GM12801 (cell line): ENCODE measurements around the gene RASGRF1.

Experiments
- CTCF ChIP-seq: IDR thresholded peaks from one replicate; pipeline ENCODE4 v1.5.1; 2011; ENCODE audit warnings: control low read depth; ENCODE audit not compliant: insufficient read length; ENCODE audit errors: extremely low read depth

Gene RASGRF1

GRCh38 chr15:79053894-79054293, 36.7 kb downstream of the RASGRF1 start:
- no peak for TF ChIP-seq CTCF

GRCh38 chr15:79051941-79052731, 38.4 kb downstream of the RASGRF1 start:
- TF ChIP-seq CTCF, result no peak

GRCh38 chr15:79051029-79051428, 39.6 kb downstream of the RASGRF1 start:
- TF ChIP-seq CTCF, result no peak

GRCh38 chr15:79050341-79050740, 40.2 kb downstream of the RASGRF1 start:
- TF ChIP-seq CTCF, result no peak

GRCh38 chr15:79049416-79049815, 41.2 kb downstream of the RASGRF1 start:
- no peak for TF ChIP-seq CTCF

GRCh38 chr15:79047676-79048439, 42.7 kb downstream of the RASGRF1 start:
- TF ChIP-seq CTCF, result no peak

- no peak for TF ChIP-seq CTCF
These were observed 43.7 kb downstream of the RASGRF1 start for GRCh38 chr15:79046691-79047404.
